WTC11 (cell line): ENCODE data around the gene IQGAP2.

ENCODE experiments used
- CBFB ChIP-seq: sonication (generic); formaldehyde crosslinking; IDR thresholded peaks from 2 replicates; pipeline ENCODE4 v1.8.1; 2022; ENCODE audit warnings: mild to moderate bottlenecking, low read depth, missing genetic modification reagents
- ELF4 ChIP-seq: sonication (generic); formaldehyde crosslinking; IDR thresholded peaks from 2 replicates; pipeline ENCODE4 v1.8.1; 2022; ENCODE audit warnings: low read depth, mild to moderate bottlenecking, moderate library complexity, missing genetic modification reagents
- FOXJ3 ChIP-seq: sonication (generic); formaldehyde crosslinking; IDR thresholded peaks from 2 replicates; pipeline ENCODE4 v1.9.0; 2021; ENCODE audit warnings: missing genetic modification reagents, mild to moderate bottlenecking, borderline replicate concordance
- FOXP1 ChIP-seq: sonication (generic); formaldehyde crosslinking; IDR thresholded peaks from 2 replicates; pipeline ENCODE4 v1.8.0; 2022; ENCODE audit warnings: missing genetic modification reagents, mild to moderate bottlenecking, moderate library complexity, borderline replicate concordance
- JUN ChIP-seq: sonication (generic); formaldehyde crosslinking; IDR thresholded peaks from 2 replicates; pipeline ENCODE4 v1.8.0; 2023; ENCODE audit warnings: mild to moderate bottlenecking, missing genetic modification reagents
- TF ChIP-seq, protein P1 (sequence below): sonication (generic); formaldehyde crosslinking; IDR thresholded peaks from 2 replicates; pipeline ENCODE4 v1.8.0; 2022; ENCODE audit warnings: missing genetic modification reagents
- TF ChIP-seq, protein P2 (sequence below): fragments of 200-600 bp; IDR thresholded peaks from 2 replicates; pipeline ENCODE4 v1.8.0; 2022; ENCODE audit warnings: antibody characterized with exemption
- TF ChIP-seq, protein P3 (sequence below): sonication (generic); formaldehyde crosslinking; IDR thresholded peaks from 2 replicates; pipeline ENCODE4 v1.8.1; 2023; ENCODE audit warnings: mild to moderate bottlenecking, moderate library complexity, missing genetic modification reagents
- TF ChIP-seq, protein P4 (sequence below): sonication (generic); formaldehyde crosslinking; conservative IDR thresholded peaks from 2 replicates; pipeline ENCODE4 v1.8.1; 2023; ENCODE audit warnings: mild to moderate bottlenecking, low read depth, missing genetic modification reagents, moderate library complexity
- TF ChIP-seq, protein P5 (sequence below): sonication (generic); formaldehyde crosslinking; IDR thresholded peaks from 2 replicates; pipeline ENCODE4 v1.8.0; 2022; ENCODE audit warnings: mild to moderate bottlenecking, missing genetic modification reagents
- TF ChIP-seq, protein P6 (sequence below): sonication (generic); formaldehyde crosslinking; IDR thresholded peaks from 2 replicates; pipeline ENCODE4 v1.8.1; 2022; ENCODE audit warnings: mild to moderate bottlenecking, moderate library complexity, missing genetic modification reagents

DNA sequence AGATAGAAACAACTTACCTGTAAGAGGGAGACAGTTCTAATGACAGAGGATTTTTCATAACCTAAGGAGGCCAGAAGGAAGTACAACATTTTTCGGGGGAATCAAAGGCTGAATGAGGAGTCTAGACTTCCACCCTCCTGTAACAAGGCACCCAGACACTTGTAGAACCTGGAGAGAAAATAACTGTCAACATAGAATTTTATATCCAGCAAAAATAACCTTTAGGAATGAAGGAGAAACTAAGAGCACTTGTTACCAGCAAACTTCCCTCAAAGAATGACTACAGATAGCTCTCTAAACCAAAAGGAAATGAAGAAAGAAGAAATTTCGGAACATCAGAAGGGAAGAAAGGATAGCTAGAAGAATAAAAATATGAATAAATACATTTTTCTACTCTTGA, 246.1 kb downstream of the IQGAP2 start:
- TF ChIP-seq, protein P1, sequence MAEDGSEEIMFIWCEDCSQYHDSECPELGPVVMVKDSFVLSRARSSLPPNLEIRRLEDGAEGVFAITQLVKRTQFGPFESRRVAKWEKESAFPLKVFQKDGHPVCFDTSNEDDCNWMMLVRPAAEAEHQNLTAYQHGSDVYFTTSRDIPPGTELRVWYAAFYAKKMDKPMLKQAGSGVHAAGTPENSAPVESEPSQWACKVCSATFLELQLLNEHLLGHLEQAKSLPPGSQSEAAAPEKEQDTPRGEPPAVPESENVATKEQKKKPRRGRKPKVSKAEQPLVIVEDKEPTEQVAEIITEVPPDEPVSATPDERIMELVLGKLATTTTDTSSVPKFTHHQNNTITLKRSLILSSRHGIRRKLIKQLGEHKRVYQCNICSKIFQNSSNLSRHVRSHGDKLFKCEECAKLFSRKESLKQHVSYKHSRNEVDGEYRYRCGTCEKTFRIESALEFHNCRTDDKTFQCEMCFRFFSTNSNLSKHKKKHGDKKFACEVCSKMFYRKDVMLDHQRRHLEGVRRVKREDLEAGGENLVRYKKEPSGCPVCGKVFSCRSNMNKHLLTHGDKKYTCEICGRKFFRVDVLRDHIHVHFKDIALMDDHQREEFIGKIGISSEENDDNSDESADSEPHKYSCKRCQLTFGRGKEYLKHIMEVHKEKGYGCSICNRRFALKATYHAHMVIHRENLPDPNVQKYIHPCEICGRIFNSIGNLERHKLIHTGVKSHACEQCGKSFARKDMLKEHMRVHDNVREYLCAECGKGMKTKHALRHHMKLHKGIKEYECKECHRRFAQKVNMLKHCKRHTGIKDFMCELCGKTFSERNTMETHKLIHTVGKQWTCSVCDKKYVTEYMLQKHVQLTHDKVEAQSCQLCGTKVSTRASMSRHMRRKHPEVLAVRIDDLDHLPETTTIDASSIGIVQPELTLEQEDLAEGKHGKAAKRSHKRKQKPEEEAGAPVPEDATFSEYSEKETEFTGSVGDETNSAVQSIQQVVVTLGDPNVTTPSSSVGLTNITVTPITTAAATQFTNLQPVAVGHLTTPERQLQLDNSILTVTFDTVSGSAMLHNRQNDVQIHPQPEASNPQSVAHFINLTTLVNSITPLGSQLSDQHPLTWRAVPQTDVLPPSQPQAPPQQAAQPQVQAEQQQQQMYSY (CRISPR knock-in tag): no peak
- TF ChIP-seq, protein P2, sequence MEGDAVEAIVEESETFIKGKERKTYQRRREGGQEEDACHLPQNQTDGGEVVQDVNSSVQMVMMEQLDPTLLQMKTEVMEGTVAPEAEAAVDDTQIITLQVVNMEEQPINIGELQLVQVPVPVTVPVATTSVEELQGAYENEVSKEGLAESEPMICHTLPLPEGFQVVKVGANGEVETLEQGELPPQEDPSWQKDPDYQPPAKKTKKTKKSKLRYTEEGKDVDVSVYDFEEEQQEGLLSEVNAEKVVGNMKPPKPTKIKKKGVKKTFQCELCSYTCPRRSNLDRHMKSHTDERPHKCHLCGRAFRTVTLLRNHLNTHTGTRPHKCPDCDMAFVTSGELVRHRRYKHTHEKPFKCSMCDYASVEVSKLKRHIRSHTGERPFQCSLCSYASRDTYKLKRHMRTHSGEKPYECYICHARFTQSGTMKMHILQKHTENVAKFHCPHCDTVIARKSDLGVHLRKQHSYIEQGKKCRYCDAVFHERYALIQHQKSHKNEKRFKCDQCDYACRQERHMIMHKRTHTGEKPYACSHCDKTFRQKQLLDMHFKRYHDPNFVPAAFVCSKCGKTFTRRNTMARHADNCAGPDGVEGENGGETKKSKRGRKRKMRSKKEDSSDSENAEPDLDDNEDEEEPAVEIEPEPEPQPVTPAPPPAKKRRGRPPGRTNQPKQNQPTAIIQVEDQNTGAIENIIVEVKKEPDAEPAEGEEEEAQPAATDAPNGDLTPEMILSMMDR: no peak
- TF ChIP-seq JUN (CRISPR knock-in tag) (no peak), CBFB (CRISPR knock-in tag) (no peak), FOXP1 (CRISPR knock-in tag) (no peak), FOXJ3 (CRISPR knock-in tag) (no peak), ELF4 (CRISPR knock-in tag) (no peak)
- TF ChIP-seq, protein P3, sequence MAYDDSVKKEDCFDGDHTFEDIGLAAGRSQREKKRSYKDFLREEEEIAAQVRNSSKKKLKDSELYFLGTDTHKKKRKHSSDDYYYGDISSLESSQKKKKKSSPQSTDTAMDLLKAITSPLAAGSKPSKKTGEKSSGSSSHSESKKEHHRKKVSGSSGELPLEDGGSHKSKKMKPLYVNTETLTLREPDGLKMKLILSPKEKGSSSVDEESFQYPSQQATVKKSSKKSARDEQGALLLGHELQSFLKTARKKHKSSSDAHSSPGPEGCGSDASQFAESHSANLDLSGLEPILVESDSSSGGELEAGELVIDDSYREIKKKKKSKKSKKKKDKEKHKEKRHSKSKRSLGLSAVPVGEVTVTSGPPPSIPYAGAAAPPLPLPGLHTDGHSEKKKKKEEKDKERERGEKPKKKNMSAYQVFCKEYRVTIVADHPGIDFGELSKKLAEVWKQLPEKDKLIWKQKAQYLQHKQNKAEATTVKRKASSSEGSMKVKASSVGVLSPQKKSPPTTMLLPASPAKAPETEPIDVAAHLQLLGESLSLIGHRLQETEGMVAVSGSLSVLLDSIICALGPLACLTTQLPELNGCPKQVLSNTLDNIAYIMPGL (CRISPR knock-in tag): no peak
- TF ChIP-seq, protein P4, sequence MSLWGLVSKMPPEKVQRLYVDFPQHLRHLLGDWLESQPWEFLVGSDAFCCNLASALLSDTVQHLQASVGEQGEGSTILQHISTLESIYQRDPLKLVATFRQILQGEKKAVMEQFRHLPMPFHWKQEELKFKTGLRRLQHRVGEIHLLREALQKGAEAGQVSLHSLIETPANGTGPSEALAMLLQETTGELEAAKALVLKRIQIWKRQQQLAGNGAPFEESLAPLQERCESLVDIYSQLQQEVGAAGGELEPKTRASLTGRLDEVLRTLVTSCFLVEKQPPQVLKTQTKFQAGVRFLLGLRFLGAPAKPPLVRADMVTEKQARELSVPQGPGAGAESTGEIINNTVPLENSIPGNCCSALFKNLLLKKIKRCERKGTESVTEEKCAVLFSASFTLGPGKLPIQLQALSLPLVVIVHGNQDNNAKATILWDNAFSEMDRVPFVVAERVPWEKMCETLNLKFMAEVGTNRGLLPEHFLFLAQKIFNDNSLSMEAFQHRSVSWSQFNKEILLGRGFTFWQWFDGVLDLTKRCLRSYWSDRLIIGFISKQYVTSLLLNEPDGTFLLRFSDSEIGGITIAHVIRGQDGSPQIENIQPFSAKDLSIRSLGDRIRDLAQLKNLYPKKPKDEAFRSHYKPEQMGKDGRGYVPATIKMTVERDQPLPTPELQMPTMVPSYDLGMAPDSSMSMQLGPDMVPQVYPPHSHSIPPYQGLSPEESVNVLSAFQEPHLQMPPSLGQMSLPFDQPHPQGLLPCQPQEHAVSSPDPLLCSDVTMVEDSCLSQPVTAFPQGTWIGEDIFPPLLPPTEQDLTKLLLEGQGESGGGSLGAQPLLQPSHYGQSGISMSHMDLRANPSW (CRISPR knock-in tag): no peak
- TF ChIP-seq, protein P5, sequence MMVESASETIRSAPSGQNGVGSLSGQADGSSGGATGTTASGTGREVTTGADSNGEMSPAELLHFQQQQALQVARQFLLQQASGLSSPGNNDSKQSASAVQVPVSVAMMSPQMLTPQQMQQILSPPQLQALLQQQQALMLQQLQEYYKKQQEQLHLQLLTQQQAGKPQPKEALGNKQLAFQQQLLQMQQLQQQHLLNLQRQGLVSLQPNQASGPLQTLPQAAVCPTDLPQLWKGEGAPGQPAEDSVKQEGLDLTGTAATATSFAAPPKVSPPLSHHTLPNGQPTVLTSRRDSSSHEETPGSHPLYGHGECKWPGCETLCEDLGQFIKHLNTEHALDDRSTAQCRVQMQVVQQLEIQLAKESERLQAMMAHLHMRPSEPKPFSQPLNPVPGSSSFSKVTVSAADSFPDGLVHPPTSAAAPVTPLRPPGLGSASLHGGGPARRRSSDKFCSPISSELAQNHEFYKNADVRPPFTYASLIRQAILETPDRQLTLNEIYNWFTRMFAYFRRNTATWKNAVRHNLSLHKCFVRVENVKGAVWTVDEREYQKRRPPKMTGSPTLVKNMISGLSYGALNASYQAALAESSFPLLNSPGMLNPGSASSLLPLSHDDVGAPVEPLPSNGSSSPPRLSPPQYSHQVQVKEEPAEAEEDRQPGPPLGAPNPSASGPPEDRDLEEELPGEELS: no peak
- TF ChIP-seq, protein P6, sequence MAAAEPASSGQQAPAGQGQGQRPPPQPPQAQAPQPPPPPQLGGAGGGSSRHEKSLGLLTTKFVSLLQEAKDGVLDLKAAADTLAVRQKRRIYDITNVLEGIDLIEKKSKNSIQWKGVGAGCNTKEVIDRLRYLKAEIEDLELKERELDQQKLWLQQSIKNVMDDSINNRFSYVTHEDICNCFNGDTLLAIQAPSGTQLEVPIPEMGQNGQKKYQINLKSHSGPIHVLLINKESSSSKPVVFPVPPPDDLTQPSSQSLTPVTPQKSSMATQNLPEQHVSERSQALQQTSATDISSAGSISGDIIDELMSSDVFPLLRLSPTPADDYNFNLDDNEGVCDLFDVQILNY (CRISPR knock-in tag): no peak
